Lung (tissue), 12 donors: ENCODE results near the gene MST1. TPM values are rescaled to one million over a fixed set of nuclear protein-coding genes. Genes with fewer than 3 reads are reported as not detected.

ENCODE experiments used
- ATAC-seq: fragments of 200-7000 bp; cut with Tn5 transposase; one replicate; pipeline ENCODE4 v1.9.1; 2020; ENCODE audit warnings: moderate number of reproducible peaks; ENCODE audit not compliant: insufficient read depth, low FRiP score
- DNase-seq, 3 donors: peaks; one replicate each; pipeline ENCODE4 v3.0.0-alpha.2; 2013 to 2017
- H3K27ac ChIP-seq, 2 donors: one replicate each; pipeline ENCODE4 v1.5.1; 2013; ENCODE audit warnings: mild to moderate bottlenecking in 2 of 2, moderate library complexity in 2 of 2, control low read depth in 1 of 2, inconsistent platforms in 1 of 2, low read depth in 1 of 2, low read length in 1 of 2
- H3K27me3 ChIP-seq, 3 donors: one replicate each; pipeline ENCODE4 v1.5.1; 2013; ENCODE audit warnings: low read length in 2 of 3; ENCODE audit not compliant: control insufficient read depth in 3 of 3, insufficient read depth in 3 of 3
- H3K36me3 ChIP-seq, 4 donors: one replicate each; pipeline ENCODE4 v1.5.1; 2013; ENCODE audit warnings: low read length in 4 of 4, mild to moderate bottlenecking in 1 of 4, moderate library complexity in 1 of 4; ENCODE audit not compliant: control insufficient read depth in 4 of 4, insufficient read depth in 4 of 4
- H3K4me1 ChIP-seq, 5 donors: one replicate each; pipeline ENCODE4 v1.5.1; 2013; ENCODE audit warnings: low read length in 5 of 5, mild to moderate bottlenecking in 2 of 5, moderate library complexity in 1 of 5; ENCODE audit not compliant: control insufficient read depth in 5 of 5, insufficient read depth in 5 of 5
- H3K4me3 ChIP-seq: one replicate; pipeline ENCODE4 v1.5.1; 2013; ENCODE audit warnings: mild to moderate bottlenecking, control low read depth, moderate library complexity
- H3K9ac ChIP-seq, 2 donors: one replicate each; pipeline ENCODE4 v1.5.1; 2013; ENCODE audit warnings: low read length in 2 of 2, control low read depth in 1 of 2; ENCODE audit not compliant: insufficient read depth in 1 of 2
- H3K9me3 ChIP-seq, 4 donors: one replicate each; pipeline ENCODE4 v1.5.1; 2013; ENCODE audit warnings: low read length in 3 of 4, mild to moderate bottlenecking in 1 of 4, moderate library complexity in 1 of 4; ENCODE audit not compliant: control insufficient read depth in 4 of 4, insufficient read depth in 3 of 4
- WGBS, 2 donors: extraction: QIAGEN DNeasy Blood & Tissue Kit; methylation state at CpG; one replicate each; pipeline ENCODE4 v1.1.7; 2013; 5-methylcytosine and 5-hydroxymethylcytosine counted together
- polyA plus RNA-seq, 2 donors: library from polyadenylated mRNA; stranded (reverse); fragments of 200-250 nt; gene quantifications; one replicate each; pipeline ENCODE4 v1.2.1, GENCODE V29; 2013
- total RNA-seq, 2 donors: library from RNA; depleted of rRNA in 1 of 2; stranded (reverse); fragments of >200 nt in 1 of 2; gene quantifications; one replicate each; pipeline ENCODE4 v1.2.1, GENCODE V29; 2014 to 2021
- TF ChIP-seq, protein P1 (sequence below): IDR thresholded peaks from 2 replicates; pipeline ENCODE4 v1.5.1; 2012; ENCODE audit warnings: mild to moderate bottlenecking; ENCODE audit errors: control extremely low read depth, extremely low read depth
- donor health status: control.
- donor health status: control.
- donor health status: Bipolar disorder and iron deficiency.
- donor health status: healthy.
- donor health status: DM: yes; HTN: yes; CAD: no.

Gene MST1
- total and polyA plus RNA-seq, 4 donors = 8.3 to 27.0 (median 17.2) TPM

DNA sequence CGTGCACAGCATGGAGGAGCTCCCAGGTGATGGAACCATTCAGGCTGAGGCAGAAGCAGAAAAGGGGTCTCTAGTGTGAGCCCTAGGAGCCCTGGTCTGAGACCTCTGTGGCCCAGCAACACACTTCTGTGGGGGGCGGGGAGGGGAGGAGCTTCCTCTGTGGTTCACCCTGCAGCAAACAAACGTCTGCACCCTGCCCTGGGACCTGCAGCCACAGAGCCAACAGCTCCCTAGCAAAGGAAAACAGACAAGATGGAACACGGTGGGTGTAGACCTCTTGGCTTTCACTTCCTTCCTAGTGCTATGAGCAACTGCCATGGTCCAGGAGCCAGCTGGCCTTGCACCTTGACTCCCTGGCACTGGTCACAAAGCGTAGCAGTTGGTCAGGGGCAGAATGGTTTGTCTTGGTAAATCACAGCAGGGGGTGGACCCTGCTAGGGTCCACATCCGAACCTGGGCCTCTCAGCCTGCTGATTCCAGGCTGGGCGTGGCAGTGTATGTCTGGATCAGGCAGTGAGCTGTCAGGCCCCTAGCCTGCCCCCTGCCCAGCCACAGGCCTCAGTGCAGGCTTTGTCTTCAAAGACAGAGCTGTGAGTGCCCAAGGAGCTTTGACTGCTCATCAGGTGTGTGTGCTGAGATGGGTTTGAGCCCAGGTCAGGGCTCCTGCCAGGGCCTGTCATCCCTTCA, 23.5 kb upstream of the MST1 start:
- no peak overlapping the region for H3K4me3 ChIP-seq
- peaks cover 0 to 22% (median 10%) of the 10 kb centered on the region in 4 donors for H3K36me3 ChIP-seq
- no peaks in the 10 kb centered on the region for H3K27me3 ChIP-seq
- no peak overlapping the region for H3K9ac ChIP-seq
- peaks cover 0 to 3% (median 0%) of the 10 kb centered on the region in 5 donors for H3K4me1 ChIP-seq
- DNase-seq (no peak), ATAC-seq (no peak)
- WGBS, 2 donors = 56 to 68% methylated on average over 7 of the region's 7 CpGs
- H3K9me3 ChIP-seq = no peaks in the 10 kb centered on the region
- TF ChIP-seq, protein P1, sequence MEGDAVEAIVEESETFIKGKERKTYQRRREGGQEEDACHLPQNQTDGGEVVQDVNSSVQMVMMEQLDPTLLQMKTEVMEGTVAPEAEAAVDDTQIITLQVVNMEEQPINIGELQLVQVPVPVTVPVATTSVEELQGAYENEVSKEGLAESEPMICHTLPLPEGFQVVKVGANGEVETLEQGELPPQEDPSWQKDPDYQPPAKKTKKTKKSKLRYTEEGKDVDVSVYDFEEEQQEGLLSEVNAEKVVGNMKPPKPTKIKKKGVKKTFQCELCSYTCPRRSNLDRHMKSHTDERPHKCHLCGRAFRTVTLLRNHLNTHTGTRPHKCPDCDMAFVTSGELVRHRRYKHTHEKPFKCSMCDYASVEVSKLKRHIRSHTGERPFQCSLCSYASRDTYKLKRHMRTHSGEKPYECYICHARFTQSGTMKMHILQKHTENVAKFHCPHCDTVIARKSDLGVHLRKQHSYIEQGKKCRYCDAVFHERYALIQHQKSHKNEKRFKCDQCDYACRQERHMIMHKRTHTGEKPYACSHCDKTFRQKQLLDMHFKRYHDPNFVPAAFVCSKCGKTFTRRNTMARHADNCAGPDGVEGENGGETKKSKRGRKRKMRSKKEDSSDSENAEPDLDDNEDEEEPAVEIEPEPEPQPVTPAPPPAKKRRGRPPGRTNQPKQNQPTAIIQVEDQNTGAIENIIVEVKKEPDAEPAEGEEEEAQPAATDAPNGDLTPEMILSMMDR = no peak
- no peak overlapping the region for H3K27ac ChIP-seq

DNA sequence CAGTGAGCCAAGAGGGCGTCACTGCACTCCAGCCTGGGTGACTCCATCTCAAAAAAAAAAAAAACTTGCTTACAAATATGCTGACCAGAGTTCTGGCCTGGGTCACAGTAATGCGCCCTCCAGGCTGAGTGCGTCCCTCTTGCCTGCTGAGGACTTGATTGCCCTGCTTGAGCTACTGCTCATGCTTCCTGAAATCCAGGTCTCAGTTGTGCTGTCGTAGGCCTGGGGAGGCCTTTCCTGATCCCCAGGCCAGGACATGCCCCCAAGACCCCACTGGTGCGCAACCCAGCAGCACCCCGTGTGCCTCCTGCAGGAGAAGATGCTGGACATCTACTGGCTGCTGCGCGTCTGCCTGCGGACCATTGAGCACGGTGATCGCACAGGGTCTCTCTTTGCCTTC, 22.9 kb upstream of the MST1 start:
- WGBS, 2 donors = 91 to 97% methylated on average over 11 of the region's 11 CpGs
- DNase-seq = no peak
- H3K36me3 ChIP-seq = peaks cover 0 to 22% (median 12%) of the 10 kb centered on the region in 4 donors

DNA sequence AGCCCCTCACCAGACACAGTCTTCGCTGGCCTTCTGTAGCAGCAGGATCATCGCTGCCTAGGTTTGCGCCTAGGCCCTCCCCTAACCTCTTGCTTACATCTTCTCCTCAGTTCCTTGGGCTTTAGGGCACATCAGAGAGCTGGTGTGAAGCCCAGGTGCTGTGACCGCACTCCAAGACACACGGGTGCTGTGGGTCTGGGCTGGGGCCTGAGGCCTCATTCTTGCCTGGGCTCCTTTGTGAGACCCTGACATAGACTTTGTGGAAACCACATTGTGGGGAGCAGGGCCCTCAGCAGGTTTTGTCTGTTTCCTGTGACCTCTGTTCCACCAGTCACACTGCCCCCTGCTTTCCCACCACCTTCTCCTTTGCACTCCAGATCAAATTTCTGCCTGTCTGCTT, 22.2 kb upstream of the MST1 start:
- Histone ChIP-seq H3K36me3 (peaks cover 0 to 22% (median 15%) of the 10 kb centered on the region in 4 donors), H3K9ac (no peak overlapping the region)

More for the DNA sequence above, 22.9 kb upstream of the MST1 start:
- Histone ChIP-seq H3K9me3 (no peaks in the 10 kb centered on the region), H3K9ac (no peak overlapping the region), H3K27ac (no peak overlapping the region), H3K27me3 (no peaks in the 10 kb centered on the region), H3K4me1 (peaks cover 0 to 3% (median 0%) of the 10 kb centered on the region in 5 donors), H3K4me3 (no peak overlapping the region)
- ATAC-seq = no peak
- TF ChIP-seq, protein P1 = no peak

More for the DNA sequence above, 22.2 kb upstream of the MST1 start:
- WGBS, 2 donors = 55 to 78% methylated on average over 5 of the region's 5 CpGs
- Histone ChIP-seq H3K4me3 (no peak overlapping the region), H3K4me1 (peaks cover 0 to 3% (median 0%) of the 10 kb centered on the region in 5 donors), H3K27ac (no peak overlapping the region), H3K27me3 (no peaks in the 10 kb centered on the region), H3K9me3 (no peaks in the 10 kb centered on the region)
- no peak for ATAC-seq
- DNase-seq = no peak
- TF ChIP-seq, protein P1 = no peak
